ENCODE measurements around the gene SERPINI2.
"Not testable (repeated sequence)": the region's sequence is repeated elsewhere in the genome, so short reads cannot be mapped to it uniquely, and the experiment has no call there.

SERPINI2 gene

DNA sequence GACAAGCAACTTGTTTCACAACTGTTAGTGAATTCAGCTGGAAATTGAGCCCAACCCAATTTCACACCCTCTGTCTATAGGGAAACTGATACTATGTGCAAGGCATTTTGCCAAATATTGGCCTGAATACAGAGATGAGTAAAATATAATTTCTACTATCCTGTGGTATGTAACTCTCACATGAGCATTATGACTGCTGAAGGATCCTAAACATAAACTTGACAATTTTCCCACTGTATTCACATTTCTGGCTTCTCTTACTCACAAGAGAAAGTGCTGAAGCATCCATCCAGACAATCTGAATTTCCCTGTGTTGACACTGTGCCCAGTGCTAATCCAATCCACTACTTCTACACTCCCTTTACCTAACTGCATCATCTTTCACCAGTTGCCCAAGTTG, 28.4 kb downstream of the SERPINI2 start:
- no peak for DNase-seq

DNA sequence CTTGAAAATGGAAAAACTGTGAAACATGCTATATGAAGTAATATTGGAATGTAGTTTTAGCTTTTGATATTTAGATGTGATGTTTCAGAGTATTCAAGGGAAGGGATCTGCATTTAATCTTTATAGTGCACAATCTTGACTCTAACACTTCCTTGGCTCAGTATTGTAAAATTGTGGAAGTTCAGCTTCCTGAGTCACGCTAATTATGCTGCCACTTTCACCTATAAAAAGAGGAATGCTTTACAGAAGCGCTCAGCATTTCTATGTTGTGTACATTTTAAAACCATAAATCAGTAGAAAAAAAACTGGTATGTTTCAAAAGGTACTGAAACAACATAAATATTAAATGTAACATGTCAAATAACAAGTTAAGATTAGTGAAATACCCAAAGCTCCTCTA, 32.6 kb downstream of the SERPINI2 start:
- DNase-seq, result no peak

- no peak for DNase-seq
These were observed 36.3 kb downstream of the SERPINI2 start for GRCh38 chr3:167437428-167438139.

DNA sequence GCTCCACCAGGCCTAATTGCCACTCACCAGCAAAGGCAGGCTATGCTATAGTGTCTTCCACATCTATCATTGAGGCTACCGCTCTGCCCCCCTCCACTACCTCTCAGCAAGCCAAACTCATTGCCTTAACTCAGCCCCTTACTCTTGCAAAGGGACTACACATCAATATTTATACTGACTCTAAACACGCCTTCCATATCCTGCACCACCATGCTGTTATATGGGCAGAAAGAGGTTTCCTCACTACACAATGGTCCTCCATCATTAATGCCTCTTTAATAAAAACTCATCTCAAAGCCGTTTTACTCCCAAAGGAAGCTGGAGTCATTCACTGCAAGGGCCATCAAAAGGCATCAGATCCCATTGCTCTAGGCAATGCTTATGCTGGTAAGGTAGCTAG, 46.9 kb downstream of the SERPINI2 start:
- not testable (repeated sequence) for DNase-seq

- DNase-seq, result not testable (repeated sequence)
These were observed 51.4 kb downstream of the SERPINI2 start for GRCh38 chr3:167422396-167422795.

DNA sequence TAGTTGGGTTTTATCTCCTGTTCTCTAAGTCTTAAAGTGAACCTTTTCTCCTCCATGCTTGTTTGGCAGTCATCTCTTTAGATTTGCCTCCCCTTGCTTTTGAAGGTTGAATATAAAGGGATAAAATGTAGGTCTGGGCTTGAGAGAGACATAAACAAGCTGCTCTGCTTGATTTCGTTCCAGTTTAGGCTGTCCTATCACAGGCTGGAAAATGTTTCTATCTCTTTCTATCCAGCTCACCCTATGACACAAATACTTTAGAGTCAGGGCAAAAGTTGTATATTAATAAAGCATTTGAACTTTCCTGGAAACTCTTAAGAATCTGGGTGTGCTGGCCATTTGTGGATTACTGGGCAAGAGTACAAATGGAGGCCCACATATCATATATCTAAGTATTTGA, 64.2 kb downstream of the SERPINI2 start:
- DNase-seq, result no peak

- DNase-seq, result no peak
These were observed 66.9 kb downstream of the SERPINI2 start for GRCh38 chr3:167406876-167407492.

DNA sequence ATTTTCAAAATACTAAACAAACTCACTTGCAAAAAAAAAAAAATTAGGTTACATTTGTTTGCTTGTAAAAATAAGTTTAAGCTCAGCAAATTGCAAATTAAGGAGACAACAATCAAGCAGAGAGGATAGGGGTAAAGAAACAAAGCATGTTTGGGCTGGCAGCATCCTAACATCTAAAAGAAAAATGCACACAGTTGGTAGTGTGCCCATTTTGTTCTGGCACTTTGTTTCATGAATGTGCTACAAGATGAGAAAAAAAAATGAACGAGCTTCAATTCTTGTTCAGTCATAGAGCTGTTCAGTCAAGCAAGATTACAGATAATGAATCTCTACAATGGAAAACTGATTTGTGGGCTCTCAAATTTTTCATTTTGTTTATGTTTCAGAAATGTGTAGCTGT, 76.0 kb downstream of the SERPINI2 start:
- DNase-seq, result no peak

DNA sequence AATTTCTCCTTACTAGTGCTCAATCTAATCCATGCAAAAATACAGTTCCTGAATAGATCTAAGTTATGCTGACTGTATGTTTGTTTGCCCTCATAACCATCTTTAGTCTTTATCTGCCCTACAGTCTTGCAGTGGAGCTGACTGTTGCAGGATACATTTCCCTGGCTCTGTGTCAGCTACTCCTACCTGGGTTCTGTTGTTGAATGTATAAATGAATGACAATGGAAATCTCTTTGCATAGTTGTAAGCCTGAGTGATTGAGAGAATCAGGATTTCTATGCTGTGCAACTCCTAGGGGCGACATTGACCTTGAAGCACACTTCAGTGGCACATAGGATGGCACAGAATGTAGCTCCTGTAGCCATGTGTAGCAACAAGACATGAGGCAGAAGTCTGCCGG, 77.8 kb downstream of the SERPINI2 start:
- no peak for DNase-seq

DNA sequence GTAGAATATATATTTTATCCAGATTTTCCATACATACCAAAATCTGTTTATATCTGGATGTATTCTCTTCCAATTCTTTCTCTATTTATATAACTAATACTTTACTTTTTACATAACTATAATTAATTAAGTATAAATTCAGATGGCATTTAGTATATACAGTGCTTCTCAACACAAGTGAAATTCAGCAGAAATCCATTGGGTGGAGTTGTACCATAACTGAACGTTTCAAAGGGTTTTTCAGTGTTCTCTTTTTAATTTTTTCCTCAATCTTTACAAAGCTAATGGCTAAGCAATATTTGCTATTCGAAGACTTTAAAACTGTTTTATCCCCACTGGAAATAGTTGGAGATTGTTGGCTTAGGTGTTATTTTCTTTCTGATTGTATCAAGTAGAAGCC, 79.8 kb downstream of the SERPINI2 start:
- no peak for DNase-seq
